Activated naive CD8-positive, alpha-beta T cell treated with anti-CD3 and anti-CD28 coated beads, Interleukin-2, amount 50 U/mL, for 24 hours (primary cell): ENCODE data around the gene SLC2A6.
A peak's percentile ranks its signal among the peaks of the same experiment; 100 is the strongest.

ENCODE experiments used
- ATAC-seq: fragments of 150-1000 bp; cut with Tn5 transposase; one replicate; pipeline ENCODE4 v1.10.0; 2021
- DNase-seq: peaks from one replicate; pipeline ENCODE4 v3.0.0; 2021
- H3K27ac Mint-ChIP-seq: one replicate; pipeline ENCODE4 v1.8.0; 2021; ENCODE audit warnings: mild to moderate bottlenecking, mixed read lengths
- H3K27me3 Mint-ChIP-seq: one replicate; pipeline ENCODE4 v1.8.0; 2021; ENCODE audit warnings: mixed read lengths
- H3K36me3 Mint-ChIP-seq: one replicate; pipeline ENCODE4 v1.8.0; 2021; ENCODE audit warnings: low read depth, mixed read lengths
- H3K4me1 Mint-ChIP-seq: one replicate; pipeline ENCODE4 v1.8.0; 2021; ENCODE audit warnings: mixed read lengths
- H3K4me3 Mint-ChIP-seq: one replicate; pipeline ENCODE4 v1.8.0; 2021; ENCODE audit warnings: mild to moderate bottlenecking, moderate library complexity, mixed read lengths
- H3K9me3 Mint-ChIP-seq: one replicate; pipeline ENCODE4 v1.8.0; 2021; ENCODE audit warnings: mixed read lengths

SLC2A6 gene

DNA sequence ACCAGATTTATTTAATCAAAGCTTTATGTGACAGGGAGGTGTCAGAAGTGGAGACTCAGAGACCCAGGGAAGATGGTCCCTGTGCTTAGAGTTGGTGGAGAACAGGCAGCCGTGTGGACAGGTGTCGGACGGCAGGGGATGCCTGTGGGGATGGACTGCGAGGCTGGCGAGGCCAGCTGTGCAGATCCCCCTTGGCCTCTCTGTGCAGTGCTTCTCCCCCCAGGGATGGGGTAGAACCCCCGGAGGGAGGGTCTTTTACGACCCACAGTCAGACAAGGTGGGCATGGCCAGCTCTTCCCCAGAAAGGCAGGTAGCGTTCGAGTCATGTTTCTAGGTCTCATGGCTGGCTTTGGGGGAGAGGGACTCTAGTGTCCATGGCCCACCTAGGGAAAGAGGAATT, 4.7 kb upstream of the SLC2A6 start:
- Mint-ChIP-seq H3K27me3 (no peaks in the 10 kb centered on the region), H3K4me3 (no peak overlapping the region), H3K4me1 (peaks cover 11% of the 10 kb centered on the region), H3K27ac (no peak overlapping the region), H3K36me3 (no peaks in the 10 kb centered on the region), H3K9me3 (no peaks in the 10 kb centered on the region)
- DNase-seq, result no peak
- ATAC-seq, result no peak

DNA sequence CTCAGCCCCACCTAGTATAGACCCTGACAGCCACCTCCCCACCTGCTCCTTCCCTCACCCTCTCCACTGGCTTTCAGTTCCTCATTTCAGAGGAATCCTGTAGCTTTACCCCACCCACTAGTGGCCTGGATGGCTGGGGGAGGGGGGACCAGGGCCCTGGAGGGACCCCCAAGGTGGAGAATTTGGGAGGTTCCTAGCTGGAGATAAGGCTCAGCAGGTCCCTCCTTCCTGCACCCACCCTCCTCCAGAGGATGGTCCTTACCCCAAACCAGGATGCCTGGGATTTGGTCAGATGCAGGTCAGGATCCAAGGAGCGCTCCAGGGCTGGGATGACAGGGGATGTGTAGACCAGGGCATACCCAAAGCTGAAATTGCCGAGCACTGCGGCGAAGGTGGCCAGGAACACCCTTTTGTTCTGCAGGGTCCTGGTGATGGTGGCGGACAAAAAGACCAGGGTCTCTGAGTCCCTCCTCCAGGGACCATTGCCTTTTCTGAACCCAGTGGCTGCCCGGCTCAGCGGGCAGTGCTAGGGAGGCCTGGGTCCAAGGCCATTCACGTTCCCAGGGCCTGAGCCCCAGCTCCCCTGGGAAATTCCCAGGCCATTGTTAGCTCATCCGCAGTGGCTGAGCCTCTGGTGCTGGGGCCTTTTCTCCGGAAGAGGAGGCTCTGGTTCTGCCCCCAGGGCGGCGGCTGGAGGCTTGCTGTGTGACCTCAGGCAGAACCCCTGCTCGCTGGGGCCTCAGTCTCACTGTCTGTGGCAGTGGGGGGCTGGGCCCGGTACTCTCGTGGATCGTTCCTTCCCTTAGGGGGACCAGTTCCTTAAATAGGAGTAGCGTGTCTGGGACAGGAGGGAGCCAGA, 678 bp downstream of the SLC2A6 start:
- H3K36me3 Mint-ChIP-seq, result no peaks in the 10 kb centered on the region
- DNase-seq (peak; percentile 41), ATAC-seq (peak; percentile 21)
- H3K9me3 Mint-ChIP-seq, result no peaks in the 10 kb centered on the region
- H3K27ac Mint-ChIP-seq, result no peak overlapping the region
- peaks cover 11% of the 10 kb centered on the region for H3K4me1 Mint-ChIP-seq
- peak overlapping the region; percentile 78 for H3K4me3 Mint-ChIP-seq
- no peaks in the 10 kb centered on the region for H3K27me3 Mint-ChIP-seq

DNA sequence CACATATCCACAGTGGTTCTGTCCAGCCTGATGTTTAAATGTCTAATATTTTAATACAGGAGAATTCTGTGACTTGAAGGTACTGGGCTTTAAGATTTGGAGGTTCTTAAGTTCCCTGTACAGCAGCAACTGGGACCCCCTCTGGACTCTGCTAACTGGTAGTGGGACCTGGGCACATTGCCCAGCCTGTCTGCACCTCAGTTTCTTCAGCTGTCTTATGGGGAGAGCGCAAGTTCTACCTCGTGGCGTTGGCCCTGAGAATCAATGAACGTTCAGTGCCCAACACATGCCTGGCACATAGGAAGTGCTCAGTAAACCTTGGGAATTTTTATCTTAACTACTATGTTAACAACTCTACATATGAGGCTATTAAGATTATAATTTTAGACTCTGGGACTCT, 1.4 kb downstream of the SLC2A6 start:
- H3K4me3 Mint-ChIP-seq, result peak overlapping the region; percentile 78
- no peak for ATAC-seq
- no peak overlapping the region for H3K27ac Mint-ChIP-seq

GRCh38 chr9:133476941-133477340, 2.0 kb downstream of the SLC2A6 start:
- H3K4me1 Mint-ChIP-seq, result peaks cover 11% of the 10 kb centered on the region
- H3K9me3 Mint-ChIP-seq, result no peaks in the 10 kb centered on the region
- no peaks in the 10 kb centered on the region for H3K27me3 Mint-ChIP-seq
- ATAC-seq, result no peak
- no peak for DNase-seq
- no peak overlapping the region for H3K27ac Mint-ChIP-seq
- H3K36me3 Mint-ChIP-seq, result no peaks in the 10 kb centered on the region
- H3K4me3 Mint-ChIP-seq, result no peak overlapping the region

More for the DNA sequence above, 1.4 kb downstream of the SLC2A6 start:
- Mint-ChIP-seq H3K9me3 (no peaks in the 10 kb centered on the region), H3K4me1 (peaks cover 11% of the 10 kb centered on the region), H3K27me3 (no peaks in the 10 kb centered on the region), H3K36me3 (no peaks in the 10 kb centered on the region)
- no peak for DNase-seq

- DNase-seq, result no peak
- no peak overlapping the region for H3K4me3 Mint-ChIP-seq
Measured at GRCh38 chr9:133476036-133476931, 2.6 kb downstream of the SLC2A6 start.

GRCh38 chr9:133475292-133476012, 3.4 kb downstream of the SLC2A6 start:
- Mint-ChIP-seq H3K9me3 (no peaks in the 10 kb centered on the region), H3K4me3 (no peak overlapping the region), H3K27ac (no peak overlapping the region), H3K36me3 (no peaks in the 10 kb centered on the region), H3K4me1 (peaks cover 11% of the 10 kb centered on the region), H3K27me3 (no peaks in the 10 kb centered on the region)
- ATAC-seq, result no peak
- no peak for DNase-seq

More at GRCh38 chr9:133476036-133476931, 2.6 kb downstream of the SLC2A6 start:
- Mint-ChIP-seq H3K27ac (no peak overlapping the region), H3K4me1 (peaks cover 11% of the 10 kb centered on the region), H3K36me3 (no peaks in the 10 kb centered on the region), H3K27me3 (no peaks in the 10 kb centered on the region), H3K9me3 (no peaks in the 10 kb centered on the region)
- no peak for ATAC-seq

DNA sequence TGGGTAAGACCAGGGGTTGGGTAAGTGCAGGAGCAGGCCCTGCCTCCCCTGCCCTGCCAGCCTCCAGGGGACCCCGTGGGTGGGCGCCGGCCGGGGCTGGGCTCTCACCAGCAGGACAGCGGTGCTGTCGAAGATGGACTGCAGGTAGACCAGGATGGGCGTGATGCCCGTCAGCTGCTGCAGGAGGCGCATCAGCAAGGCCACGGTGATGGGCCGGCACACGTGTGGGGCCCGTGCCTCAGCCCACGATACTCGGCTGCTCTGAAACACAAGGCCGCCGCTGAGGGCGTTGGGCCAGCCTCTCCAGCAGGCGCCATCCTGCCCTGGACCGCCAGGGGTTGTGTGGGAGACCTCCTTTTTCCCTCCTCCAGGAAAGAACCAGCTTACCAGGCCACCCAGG, 4.0 kb downstream of the SLC2A6 start:
- Mint-ChIP-seq H3K27me3 (no peaks in the 10 kb centered on the region), H3K27ac (no peak overlapping the region), H3K36me3 (no peaks in the 10 kb centered on the region), H3K9me3 (no peaks in the 10 kb centered on the region), H3K4me1 (peaks cover 10% of the 10 kb centered on the region), H3K4me3 (no peak overlapping the region)
- DNase-seq, result no peak
- no peak for ATAC-seq

DNA sequence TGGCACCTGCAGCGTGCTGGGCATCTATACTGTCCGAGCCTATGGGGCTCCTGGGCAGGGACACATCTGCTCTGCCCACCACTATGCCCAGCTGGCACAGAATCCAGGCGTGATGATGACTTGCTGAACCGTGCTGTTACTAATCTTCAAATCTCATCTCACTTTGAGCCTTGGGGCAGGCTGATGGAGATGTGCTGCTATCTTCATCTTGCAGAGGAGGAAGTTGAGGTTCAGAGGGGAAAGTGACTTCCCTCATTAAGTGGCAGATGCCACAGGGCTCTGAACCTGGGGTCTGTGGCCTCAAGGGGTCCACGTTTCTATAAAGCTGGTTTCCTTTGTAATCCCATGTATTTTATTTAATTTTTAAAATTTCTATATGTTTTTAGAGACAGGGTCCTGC, 4.7 kb downstream of the SLC2A6 start:
- DNase-seq (no peak), ATAC-seq (no peak)
- Mint-ChIP-seq H3K9me3 (no peaks in the 10 kb centered on the region), H3K4me3 (no peak overlapping the region), H3K4me1 (peaks cover 4% of the 10 kb centered on the region), H3K36me3 (no peaks in the 10 kb centered on the region), H3K27ac (no peak overlapping the region), H3K27me3 (no peaks in the 10 kb centered on the region)

DNA sequence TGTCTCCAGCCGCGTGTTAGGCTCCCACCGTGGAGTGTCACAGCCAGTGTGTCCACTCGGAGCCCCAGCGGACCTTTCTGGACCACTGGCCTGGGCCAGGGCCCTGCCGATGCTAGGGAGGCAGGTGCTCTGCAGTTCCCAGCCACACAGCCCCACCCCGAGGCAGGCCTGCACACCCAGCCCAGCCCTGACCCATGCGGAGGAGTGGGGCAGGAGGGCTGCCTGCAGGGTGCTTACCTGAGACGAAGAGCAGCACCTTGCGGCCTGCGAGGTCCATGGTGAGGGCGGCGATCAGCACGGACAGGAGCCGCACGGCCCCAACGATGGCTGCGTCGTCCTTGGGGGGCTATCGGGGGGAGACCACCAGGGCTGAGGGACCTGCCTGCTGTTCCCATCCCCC, 5.2 kb downstream of the SLC2A6 start:
- Mint-ChIP-seq H3K4me1 (peaks cover 4% of the 10 kb centered on the region), H3K4me3 (no peak overlapping the region), H3K36me3 (no peaks in the 10 kb centered on the region), H3K9me3 (no peaks in the 10 kb centered on the region), H3K27me3 (no peaks in the 10 kb centered on the region), H3K27ac (no peak overlapping the region)
- ATAC-seq (no peak), DNase-seq (no peak)

DNA sequence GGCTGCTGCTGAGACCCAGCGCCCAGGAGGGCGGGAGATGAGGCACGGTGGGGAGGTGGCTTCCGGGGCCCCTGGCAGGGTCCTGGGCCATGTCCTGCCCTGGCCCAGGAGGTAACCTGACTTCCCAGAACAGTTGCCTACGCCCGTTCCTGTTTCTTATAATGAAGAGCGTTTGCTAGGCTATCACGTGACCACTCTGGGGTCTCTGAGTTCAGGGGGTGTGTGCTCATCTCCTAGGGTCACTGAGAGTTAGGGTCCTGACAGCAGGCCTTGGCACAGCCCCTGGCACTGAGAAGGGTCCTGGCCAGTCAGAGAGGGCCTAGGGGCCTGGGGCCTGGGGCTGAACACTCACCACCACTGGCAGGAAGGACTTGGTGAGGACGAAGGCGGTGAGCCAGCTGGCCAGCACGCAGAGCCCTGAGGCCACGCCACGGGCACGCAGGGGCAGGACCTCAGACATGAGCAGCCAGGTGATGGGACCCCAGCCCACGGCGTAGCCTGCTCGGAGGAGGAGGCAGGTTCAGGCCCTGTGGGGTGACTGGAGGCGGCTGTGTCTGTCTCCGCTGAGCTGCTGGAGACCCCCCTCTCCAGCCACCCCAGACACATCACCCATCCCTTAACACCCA, 6.0 kb downstream of the SLC2A6 start:
- Mint-ChIP-seq H3K36me3 (no peaks in the 10 kb centered on the region), H3K27me3 (no peaks in the 10 kb centered on the region), H3K4me3 (no peak overlapping the region), H3K9me3 (no peaks in the 10 kb centered on the region), H3K27ac (no peak overlapping the region), H3K4me1 (peaks cover 4% of the 10 kb centered on the region)
- no peak for ATAC-seq
- no peak for DNase-seq

- Mint-ChIP-seq H3K36me3 (no peaks in the 10 kb centered on the region), H3K4me1 (no peaks in the 10 kb centered on the region), H3K27me3 (no peaks in the 10 kb centered on the region), H3K9me3 (no peaks in the 10 kb centered on the region), H3K27ac (no peak overlapping the region), H3K4me3 (no peak overlapping the region)
- DNase-seq (no peak), ATAC-seq (no peak)
Measured at GRCh38 chr9:133472277-133472645, 6.6 kb downstream of the SLC2A6 start.

GRCh38 chr9:133471551-133472276, 7.2 kb downstream of the SLC2A6 start:
- no peaks in the 10 kb centered on the region for H3K9me3 Mint-ChIP-seq
- DNase-seq (no peak), ATAC-seq (no peak)
- no peaks in the 10 kb centered on the region for H3K36me3 Mint-ChIP-seq
- no peaks in the 10 kb centered on the region for H3K27me3 Mint-ChIP-seq
- no peak overlapping the region for H3K27ac Mint-ChIP-seq
- no peaks in the 10 kb centered on the region for H3K4me1 Mint-ChIP-seq
- H3K4me3 Mint-ChIP-seq, result no peak overlapping the region

GRCh38 chr9:133470988-133471387, 7.9 kb downstream of the SLC2A6 start:
- Mint-ChIP-seq H3K27me3 (no peaks in the 10 kb centered on the region), H3K4me1 (no peaks in the 10 kb centered on the region), H3K4me3 (no peak overlapping the region), H3K9me3 (no peaks in the 10 kb centered on the region), H3K36me3 (no peaks in the 10 kb centered on the region), H3K27ac (no peak overlapping the region)
- no peak for DNase-seq
- no peak for ATAC-seq
